SHP77 treated with DMSO at 0.1 percent for 48 hours (cell line): ENCODE data around the gene SLIT1.
A peak's percentile ranks its signal among the peaks of the same experiment; 100 is the strongest.

Experiments
- DNase-seq: peaks from one replicate; lab custom pipeline; 2025; lab: John Stamatoyannopoulos, UW

The SLIT1 gene

DNA sequence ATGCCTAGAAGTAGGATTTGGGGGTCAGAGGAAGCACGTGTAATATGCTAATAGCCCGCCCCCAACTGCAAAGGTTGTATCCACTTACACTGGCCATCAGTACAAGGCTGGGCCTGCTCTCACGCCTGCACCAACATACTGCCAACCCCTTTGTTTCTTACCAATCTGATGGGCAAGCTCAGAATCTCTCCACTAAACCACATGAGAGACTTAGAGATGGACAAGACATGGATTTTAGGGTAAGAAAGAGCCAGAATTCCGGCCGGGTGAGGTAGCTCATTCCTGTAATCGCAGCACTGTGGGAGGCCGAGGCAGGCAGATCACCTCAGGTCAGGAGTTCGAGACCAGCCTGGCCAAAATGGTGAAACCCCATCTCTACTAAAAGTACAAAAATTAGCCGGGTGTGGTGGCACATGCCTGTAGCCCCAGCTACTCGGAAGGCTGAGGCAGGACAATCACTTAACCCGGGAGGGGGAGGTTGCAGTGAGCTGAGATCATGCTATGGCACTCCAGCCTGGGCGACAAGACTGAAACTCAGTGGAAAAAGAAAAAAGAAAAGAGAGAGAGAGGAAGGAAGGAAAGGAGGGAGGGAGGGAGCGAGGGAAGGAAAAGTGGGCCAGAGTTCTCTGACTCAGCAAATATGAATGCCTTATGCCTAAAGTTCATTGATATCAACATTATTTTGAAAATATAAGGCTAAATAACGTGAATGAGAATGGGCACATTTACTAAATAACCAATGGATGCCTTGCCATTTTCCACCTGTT, 162.2 kb downstream of the SLIT1 start:
- no peak for DNase-seq

DNA sequence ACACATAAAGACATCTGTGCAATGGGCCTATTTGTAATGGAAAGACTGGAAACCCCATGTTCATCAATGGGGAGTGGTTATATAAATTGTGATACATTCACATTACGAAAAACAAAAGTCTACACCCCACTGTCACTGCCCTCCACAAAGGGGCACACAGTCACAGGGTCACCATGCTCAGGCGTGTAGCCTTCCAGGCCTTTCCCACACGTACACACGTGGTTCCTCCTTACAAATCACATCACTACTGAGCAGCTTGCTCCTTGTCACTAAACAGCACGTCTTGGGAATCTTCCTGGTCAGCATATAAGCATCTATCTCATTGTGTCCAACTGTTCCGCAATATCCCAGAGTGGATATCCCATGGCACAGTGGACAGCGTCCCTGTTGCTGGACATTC, 163.1 kb downstream of the SLIT1 start:
- DNase-seq = no peak

DNA sequence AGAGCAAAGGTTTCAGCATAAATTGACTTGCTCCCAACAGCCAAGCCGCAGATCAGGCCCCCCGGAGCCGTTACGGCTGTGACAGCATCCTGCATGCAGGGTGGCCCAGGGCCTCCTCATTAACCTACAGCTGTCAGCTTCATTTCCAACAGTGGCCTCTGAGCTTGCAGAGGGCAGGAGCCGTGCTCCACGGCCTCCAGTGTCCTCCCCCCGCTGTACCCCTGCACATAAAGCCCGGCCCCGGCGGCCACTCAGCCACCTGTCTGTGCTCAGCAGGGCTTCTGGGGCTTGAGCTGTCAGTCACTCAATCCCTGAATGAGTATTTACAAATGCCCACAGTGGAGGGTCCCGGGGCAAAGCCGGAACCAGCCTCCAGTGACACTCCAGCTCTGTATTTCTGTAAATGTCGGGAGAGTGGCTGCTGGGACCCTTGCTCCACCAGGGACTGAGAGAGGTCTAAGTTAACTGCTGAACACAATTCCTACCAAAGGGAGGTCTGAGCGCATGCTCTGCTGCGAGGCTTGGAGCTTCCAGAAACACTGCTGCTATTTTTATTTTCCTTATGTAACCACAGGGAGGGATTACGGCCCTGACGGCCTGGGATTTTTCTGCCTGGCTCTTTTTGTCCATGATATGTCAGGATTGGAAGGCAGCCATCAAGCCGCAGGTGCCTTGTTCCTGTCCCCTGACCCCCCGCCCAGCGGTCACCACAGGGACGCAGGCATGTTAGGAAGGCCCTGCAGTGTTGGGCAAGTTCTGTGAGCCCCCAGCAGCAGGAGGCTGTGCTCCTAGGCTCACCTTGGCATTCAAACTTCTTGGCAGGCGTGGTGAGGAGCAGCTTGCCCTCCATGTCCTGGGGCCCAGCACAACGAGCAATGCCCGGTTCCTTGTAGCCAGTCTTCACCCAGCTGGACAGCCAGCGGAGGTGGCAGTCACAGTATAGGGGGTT, 165.0 kb downstream of the SLIT1 start:
- peak; percentile 70 for DNase-seq

DNA sequence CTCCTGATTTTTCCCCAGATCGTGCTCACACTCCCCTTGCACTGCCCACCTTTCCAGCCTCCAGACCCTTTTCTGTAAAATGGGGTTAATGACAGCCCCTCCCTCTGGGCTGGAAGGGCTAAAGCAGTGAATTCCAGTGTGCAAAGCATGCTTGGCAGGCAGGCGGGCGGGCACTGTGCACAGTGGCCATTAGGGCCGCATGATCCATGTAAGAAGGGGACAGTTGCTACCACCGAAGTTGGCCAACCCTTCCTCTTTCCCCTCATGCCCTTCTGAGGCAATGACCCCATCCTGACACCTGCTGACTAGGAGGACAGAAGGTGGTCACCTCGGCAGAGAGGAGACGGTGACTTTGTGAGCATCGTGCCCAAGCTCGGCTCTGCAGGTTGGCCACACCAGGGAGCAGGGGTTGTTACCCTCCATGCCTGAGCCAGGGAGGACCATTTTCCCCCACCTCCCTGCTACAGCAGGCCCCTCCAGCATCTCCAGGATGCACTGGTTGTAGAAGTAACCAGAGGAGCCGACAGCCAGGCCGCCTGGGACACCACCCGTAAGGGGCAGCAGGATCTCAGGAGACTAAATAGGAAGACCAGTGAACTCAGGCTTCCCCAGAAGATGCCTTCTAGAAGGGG, 166.4 kb downstream of the SLIT1 start:
- DNase-seq = no peak

DNA sequence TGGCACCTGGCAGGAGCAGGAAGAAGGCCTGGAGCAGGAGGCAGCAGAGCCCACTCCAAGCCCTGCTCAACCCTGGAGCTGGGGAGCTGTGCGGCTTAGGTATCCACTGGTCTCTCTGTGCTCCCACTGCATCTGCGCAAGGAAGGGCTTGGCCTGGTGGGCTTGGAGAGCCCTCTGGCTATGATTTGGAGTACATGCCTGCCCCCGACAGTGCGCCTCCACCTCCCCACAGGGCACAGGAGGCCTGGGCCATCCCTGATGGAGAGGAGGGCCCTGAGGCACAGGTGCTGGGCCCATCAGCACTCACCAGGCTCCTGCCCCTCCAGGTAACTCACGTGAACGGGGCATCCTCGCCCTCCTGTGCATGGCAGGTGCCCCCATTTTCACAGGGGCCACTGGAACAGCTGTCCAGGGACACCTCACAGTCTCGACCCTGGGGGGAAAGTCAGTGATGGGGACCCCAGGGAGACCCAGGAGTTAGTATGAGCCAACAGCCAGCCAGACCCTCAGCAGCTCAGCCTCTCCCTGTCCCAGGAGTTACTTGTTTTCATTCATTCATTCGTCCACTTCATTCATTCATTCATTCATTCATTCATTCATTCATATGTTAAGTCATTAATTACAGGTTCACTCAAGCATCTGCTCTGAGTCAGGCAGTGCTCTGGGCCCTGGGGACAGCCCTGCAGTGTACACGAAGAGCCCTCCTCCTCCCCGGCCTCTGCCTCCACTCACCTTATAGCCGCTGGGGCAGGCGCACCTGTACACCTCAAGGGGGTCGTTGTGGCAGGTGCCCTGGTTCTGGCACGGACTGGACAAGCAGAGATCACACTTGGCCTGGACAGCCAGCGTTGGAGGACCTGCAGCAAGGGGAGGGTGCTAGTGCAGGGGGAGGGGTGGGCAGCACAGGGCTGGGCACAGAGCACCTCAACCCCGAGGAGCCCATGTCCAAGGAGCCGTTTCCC, 167.2 kb downstream of the SLIT1 start:
- no peak for DNase-seq

DNA sequence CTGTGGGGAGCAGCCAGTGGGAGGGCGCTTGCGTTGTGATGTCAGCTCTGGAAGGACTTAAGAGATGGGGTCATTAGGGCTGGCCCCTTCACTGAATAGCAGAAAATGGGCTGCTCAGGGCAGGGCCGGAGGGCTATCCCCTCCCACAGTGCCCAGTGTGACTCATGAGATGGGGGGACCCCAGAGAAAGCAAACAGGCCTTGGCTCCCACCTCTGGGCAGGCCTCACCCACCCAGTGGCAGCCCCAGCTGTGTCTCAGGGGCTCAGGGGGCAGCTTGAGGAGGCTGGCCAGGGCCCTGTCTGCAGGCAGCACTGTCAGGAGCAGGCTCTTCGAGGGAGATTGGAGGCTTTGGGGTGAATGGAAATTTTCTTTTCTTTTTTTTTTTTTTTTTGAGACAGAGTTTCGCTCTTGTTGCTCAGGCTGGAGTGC, 168.3 kb downstream of the SLIT1 start:
- DNase-seq = no peak

DNA sequence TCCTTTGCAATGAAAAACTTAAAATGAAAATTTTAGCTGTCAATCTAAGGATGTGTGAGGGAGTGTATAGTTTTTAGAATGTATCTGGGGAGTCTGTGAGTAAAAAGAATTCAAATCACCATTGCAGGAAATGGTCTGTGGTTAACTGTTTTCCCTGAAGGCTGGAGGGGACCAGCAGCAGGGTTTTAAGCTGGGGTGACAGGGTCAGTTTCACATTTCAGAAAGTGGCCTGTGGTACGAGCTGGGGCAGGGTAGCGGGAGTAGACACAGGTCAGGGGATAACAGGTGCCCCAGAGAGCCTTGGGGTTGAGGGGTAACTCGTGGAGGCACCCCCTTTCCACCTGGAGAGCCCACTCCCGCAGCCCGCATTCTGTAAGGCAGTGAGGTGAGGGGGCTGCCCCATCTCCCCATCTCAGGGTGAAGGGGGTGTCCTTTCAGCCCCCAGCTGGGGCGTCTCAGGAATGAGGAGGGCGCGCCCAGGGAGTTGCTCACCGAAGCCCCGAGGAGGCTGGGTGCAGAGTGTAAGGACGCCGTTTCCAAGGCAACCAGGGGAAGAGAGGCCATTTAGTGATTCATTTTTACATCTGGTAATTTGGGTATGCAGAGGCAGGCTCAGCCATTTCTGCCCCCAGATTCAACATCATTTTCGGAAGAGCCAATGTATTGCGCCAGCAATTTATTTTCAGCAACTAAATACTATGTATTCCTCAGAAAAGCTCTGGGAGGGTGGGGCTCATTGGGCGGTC, 168.9 kb downstream of the SLIT1 start:
- no peak for DNase-seq

DNA sequence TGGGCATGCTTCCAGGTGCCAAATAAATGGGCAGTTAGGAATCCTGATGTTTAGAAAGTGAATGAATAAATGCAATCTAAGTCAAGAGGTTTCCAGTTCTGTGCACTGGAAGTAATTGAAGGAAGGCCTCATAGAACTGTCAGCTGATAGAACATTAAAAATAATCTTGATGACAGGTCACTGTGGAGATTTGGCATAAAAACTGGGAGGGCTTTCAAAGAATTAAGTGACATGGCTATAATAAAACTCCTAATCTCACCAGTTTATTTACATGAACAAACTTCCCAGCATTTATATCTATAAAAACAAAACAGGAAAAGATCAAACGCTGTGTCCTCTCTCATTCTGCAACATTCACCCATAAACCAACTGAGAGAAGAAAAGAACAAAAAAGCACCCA, 170.5 kb downstream of the SLIT1 start:
- no peak for DNase-seq

DNA sequence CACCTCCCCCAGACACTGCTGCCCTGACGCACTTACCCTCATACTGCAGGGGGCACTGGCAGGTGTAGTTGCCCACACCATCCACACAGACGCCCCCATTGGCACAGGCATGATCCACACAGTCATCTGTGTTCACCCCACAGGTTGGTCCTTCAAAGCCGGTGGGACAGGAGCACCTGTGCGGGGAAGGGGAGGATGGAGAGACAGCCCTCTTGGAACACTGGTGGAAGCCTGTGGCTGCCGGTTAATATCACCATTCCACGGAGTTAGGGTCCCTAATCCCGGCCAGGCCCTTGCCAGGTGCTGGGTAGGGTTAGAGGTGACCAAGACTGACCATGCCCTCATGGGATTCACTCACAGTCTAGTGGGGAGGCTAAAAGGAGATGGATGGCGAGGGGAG, 171.8 kb downstream of the SLIT1 start:
- no peak for DNase-seq

DNA sequence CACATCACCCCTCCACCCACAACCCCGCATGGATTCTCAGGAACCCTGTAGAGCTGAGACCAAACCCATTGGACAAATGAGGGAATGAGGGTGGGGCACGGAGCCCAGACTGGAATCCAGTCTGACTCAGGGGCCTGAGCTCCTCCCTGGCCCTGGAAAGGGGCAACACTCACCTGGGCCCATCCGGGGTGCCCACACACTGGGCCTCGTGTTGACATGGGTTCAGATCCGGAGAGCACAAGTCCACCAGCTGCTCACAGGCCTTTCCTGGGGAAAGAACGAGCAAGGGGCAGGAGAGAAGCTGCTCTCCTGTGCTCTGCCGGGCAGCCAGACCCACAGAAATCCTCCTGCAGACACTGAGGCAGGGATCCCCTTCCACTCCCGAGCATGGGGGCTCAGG, 172.2 kb downstream of the SLIT1 start:
- DNase-seq = no peak

DNA sequence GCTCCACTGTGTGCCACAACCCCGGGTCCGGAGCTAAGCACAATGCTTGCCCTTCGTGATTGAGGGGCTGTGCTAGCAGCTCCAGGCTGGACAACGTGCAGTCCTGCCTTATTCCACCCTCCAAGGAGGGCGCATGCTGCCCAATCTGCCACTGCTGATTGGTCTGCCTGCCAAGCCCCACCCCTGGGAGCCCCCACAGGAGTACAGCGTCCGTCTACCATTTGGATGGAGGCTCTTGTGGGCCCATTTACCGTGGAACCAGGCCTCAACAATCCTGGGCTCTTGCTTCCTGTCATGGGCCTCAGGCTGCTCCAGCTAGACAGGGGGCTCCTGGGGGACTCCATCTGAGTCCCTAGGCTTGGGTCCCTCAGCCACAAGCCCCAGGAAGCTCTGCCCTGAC, 173.3 kb downstream of the SLIT1 start:
- DNase-seq = no peak

DNA sequence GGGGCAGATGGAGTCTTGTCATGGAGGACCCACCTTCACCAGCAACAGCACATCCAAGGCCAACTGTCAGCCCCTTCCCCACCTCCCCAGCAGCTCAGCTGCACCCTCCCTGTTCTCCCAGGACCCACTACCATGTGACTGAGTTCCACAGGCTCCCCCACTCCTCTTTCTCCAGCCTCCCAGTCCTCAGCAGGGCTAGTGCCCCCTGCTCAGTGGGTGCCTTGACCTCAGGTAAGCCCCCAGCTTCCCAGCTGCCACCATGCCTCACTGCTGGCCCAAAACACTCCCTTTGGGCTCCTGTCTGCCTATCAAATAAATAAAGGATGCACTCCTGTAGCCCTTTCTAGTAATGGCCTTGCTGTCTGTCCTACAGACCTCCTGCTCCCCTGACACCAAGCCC, 174.4 kb downstream of the SLIT1 start:
- DNase-seq = no peak

DNA sequence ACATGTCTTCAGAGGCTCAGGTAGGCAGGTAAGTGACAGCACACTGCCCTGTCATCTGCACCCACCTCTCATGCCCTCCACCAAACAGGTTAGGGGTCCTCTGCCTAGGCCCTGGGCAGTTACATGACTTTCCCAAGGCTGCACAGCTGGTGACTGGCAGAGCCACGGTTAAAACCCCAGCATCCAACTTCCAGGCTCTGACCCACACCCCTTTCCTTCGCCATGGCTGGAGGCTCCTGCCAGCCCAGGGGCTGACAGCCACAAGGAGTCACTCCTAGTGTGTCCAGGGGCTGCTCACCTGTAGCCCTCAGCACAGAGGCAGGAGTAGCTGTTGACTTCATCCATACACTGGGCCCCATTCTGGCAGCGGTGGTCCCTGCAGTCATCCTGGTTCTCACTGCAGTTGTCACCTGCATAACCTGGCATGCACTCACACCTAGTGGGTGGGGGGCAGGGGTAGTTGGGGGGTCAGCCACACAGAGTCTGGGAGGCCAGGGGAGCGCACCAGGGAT, 175.0 kb downstream of the SLIT1 start:
- DNase-seq = no peak

DNA sequence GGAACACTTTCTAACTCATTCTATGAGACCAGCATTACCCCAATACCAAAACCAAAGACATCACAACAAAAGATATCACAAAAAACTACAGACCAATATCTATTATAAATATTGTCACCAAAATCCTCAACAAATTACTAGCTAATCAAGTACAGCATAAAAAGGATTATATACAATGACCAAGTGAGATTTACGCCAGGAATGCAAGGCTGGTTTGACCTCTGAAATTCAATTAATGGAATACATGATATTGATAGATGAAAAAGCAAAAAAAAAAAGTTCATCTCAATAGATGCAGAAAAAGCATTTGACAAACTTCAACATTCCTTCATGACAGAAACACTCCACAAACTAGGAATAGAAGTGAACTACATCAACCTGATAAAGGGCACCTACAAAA, 178.3 kb downstream of the SLIT1 start:
- no peak for DNase-seq

DNA sequence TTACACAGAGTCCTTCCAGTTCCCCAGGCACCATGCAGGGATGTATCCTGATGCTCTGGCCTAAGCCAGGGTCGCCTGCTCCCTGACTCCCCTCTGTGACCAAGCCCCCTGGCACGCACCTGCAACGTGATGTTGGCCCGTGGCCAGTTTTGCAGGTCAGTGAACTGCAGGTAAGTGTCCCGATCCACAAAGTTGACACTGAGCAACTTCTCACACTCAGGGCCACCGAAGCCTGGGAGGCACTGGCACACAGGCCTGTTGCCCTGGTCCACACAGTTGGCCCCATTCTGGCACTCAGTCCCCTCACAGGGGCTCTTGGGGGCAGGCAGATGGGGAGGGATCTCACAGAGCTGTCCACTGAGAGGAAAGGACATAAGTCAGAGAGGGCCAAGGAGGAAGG, 179.4 kb downstream of the SLIT1 start:
- DNase-seq = no peak

DNA sequence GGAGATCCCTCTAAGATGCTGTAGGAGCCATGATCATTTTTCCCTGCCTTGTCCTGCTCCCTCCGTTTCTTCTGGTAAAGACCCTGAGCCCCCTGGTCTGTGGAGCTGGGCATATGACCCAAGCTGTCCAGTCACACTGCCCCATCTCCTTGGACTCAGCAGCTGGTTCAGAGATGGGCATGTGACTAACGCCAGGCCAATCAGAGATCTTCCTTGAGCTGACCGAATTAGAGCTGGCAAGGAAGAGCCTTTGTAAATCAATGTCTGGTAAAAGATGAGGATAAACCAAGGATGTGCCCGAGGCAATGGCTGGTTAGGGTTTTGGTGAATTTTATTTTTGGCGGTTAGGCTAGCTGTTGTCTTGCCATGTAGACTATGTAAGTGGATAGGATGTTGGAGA, 180.4 kb downstream of the SLIT1 start:
- DNase-seq = no peak

DNA sequence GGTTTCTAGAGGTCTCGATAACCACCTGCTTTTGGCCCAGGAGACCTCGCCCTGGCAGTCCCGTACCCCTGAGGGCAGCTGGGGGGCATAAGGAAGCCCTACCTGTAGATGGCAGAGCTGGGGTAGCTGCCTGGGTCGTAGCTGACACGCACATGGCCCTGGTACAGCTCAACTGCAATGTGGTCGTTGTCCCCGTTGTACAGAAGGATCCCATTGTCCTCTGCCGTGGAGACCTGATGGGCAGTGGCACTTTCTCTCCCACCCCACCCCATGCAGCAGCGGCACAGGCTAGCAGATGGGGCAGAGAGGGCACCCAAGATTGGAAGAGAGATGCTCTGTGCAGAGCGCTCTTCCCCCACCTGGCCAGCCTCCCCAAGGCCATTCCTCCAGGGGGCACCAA, 181.2 kb downstream of the SLIT1 start:
- no peak for DNase-seq

DNA sequence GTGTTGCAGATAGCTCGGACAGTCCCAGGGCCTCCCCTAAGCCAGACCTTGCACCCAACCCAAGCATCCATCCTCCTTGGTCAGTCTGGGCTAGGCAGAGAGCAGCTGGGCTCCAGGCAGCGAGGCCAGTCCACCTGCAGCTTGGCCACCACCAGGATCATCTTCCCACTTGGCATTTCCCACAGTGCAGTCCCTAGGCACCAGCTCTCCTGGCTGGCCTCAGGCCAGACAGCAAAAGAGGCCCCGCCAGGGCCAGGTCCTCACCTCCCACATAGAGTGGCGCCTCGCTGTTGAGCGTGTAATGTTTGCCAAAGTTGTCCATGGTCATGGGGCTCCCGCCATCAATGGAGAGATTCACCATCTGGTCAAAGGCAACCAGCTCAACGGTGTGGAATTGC, 182.0 kb downstream of the SLIT1 start:
- no peak for DNase-seq

DNA sequence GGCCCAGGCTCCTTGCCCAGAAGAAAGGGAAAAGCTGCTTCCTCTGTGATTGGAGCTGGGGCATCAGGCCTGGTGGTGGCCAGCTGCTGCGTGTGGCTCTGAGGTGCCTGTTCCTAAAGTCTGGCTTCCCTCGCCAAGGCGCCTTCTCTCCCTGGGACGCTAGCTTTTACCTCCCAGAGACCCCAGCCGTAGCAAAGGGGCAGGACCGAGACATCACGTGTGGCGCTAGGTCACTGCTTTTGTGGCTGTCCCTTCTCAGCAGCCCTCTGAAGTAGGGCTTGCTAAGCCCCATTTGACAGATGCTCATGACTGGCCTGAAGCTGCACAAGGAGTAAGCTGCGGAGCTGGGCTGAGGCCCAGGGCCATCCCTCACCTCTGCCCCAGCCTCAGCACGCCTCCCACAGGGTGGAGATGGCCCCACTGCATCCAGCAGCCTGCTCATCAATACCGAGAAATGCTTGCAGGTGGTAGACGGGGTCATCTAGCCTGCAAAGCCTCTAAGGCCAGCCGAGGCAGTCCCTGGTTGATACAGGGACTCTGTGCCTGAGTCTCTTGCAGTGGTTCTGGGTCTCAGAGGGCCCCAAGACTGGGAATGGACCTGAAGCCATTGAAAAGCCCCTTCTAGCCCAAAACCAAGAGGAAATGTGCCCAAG, 182.5 kb downstream of the SLIT1 start:
- no peak for DNase-seq

DNA sequence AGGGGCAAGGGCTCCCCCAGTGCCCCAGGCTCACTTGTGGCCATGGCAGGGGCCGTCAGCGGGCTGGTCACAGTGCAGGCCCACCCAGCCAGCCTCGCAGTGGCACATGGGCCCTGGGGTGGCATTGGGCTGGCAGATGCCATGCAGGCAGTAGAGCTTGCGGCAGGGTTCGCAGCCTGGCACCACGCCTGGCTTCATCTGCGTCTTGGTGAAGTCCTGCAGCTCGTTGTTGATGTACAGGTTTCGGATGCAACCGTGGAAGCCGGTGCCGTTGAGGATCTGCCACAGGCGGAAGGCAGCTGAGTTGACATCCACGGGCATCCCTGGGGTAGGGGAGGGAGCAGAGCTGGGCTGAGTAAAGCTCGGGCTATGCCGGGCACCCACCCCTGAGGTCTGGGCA, 183.1 kb downstream of the SLIT1 start:
- DNase-seq = no peak
